Activated T-helper 17 cell treated with anti-CD3 and anti-CD28 coated beads, Interleukin-2, amount 50 U/mL, for 72 hours (primary cell): ENCODE data around the gene ABL2. TPM values are rescaled to one million over a fixed set of nuclear protein-coding genes. Genes with fewer than 3 reads are reported as not detected.

Source experiments
- ATAC-seq: fragments of 150-1000 bp; cut with Tn5 transposase; replicated peaks from 2 replicates; pipeline ENCODE4 v1.10.0; 2021; ENCODE audit warnings: mild to moderate bottlenecking, moderate library complexity
- H3K27ac Mint-ChIP-seq: one replicate; pipeline ENCODE4 v1.8.0; 2022; ENCODE audit warnings: mixed read lengths
- H3K27me3 Mint-ChIP-seq: one replicate; pipeline ENCODE4 v1.8.0; 2022; ENCODE audit warnings: mixed read lengths
- H3K36me3 Mint-ChIP-seq: one replicate; pipeline ENCODE4 v1.8.0; 2022; ENCODE audit warnings: low read depth, mild to moderate bottlenecking, mixed read lengths
- H3K4me1 Mint-ChIP-seq: one replicate; pipeline ENCODE4 v1.8.0; 2022; ENCODE audit warnings: mixed read lengths
- H3K4me3 Mint-ChIP-seq: one replicate; pipeline ENCODE4 v1.8.0; 2022; ENCODE audit warnings: mild to moderate bottlenecking, mixed read lengths
- H3K9me3 Mint-ChIP-seq: one replicate; pipeline ENCODE4 v1.8.0; 2022; ENCODE audit warnings: mixed read lengths
- total RNA-seq, 2 donors: library from RNA; stranded (reverse); gene quantifications; one replicate each; pipeline ENCODE4 v1.2.3, GENCODE V29; 2022

The ABL2 gene
- total RNA-seq, 2 donors from 2014 or later, result 5.2 to 8.2 TPM

- no peaks in the 10 kb centered on the region for H3K9me3 Mint-ChIP-seq
- no peaks in the 10 kb centered on the region for H3K27me3 Mint-ChIP-seq
- peaks cover 40% of the 10 kb centered on the region for H3K36me3 Mint-ChIP-seq
- no peak overlapping the region for H3K4me3 Mint-ChIP-seq
- no peaks in the 10 kb centered on the region for H3K4me1 Mint-ChIP-seq
- H3K27ac Mint-ChIP-seq, result no peak overlapping the region
- peak; percentile 88 for ATAC-seq
Measured at GRCh38 chr1:179121159-179121938, 108.1 kb downstream of the ABL2 start.

DNA sequence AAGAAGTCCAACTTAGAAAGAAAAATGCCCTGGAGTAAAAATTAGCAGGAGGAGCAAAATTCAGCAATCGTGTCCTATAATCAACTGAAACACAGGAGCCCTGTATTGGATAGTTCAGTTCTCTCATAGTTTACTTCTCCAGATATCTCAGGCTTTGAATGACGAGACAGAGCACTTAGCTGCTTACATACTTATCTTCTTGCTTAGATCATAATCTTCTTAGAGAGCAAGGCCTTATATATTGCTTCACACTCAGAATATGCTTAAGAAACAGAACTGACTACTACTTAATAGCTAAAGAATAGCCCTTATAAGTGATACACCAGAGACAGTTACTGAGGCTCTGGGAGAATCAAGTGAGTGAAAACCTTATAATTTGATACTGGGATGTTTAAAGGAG, 108.7 kb downstream of the ABL2 start:
- Mint-ChIP-seq H3K4me3 (no peak overlapping the region), H3K36me3 (peaks cover 44% of the 10 kb centered on the region), H3K9me3 (no peaks in the 10 kb centered on the region), H3K4me1 (no peaks in the 10 kb centered on the region), H3K27me3 (no peaks in the 10 kb centered on the region), H3K27ac (no peak overlapping the region)
- peak; percentile 5 for ATAC-seq

GRCh38 chr1:179119513-179119912, 110.0 kb downstream of the ABL2 start:
- no peak overlapping the region for H3K4me3 Mint-ChIP-seq
- H3K9me3 Mint-ChIP-seq, result no peaks in the 10 kb centered on the region
- H3K4me1 Mint-ChIP-seq, result peaks cover under 1% of the 10 kb centered on the region
- no peak overlapping the region for H3K27ac Mint-ChIP-seq
- H3K36me3 Mint-ChIP-seq, result peaks cover 54% of the 10 kb centered on the region
- ATAC-seq, result no peak
- no peaks in the 10 kb centered on the region for H3K27me3 Mint-ChIP-seq

DNA sequence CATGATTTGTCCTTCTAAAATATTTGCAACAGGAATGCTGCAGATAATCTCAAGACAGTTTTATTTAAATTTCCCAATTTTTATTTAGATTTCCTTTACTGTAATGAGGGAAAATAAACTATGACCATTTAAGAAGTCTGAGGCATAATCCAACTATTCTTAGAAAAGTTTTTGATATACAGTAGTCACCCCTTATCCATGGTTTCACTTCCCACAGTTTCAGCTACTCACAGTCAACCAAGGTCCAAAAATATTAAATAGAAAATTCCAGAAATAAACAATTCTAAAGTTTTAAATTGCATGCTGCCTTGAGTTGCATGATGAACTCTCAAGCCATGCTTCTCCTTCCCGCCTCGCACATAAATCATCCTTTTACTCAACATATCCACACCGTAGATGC, 114.3 kb downstream of the ABL2 start:
- peaks cover 5% of the 10 kb centered on the region for H3K4me1 Mint-ChIP-seq
- no peak overlapping the region for H3K4me3 Mint-ChIP-seq
- H3K9me3 Mint-ChIP-seq, result no peaks in the 10 kb centered on the region
- no peak overlapping the region for H3K27ac Mint-ChIP-seq
- H3K36me3 Mint-ChIP-seq, result peaks cover 79% of the 10 kb centered on the region
- no peaks in the 10 kb centered on the region for H3K27me3 Mint-ChIP-seq
- no peak for ATAC-seq

DNA sequence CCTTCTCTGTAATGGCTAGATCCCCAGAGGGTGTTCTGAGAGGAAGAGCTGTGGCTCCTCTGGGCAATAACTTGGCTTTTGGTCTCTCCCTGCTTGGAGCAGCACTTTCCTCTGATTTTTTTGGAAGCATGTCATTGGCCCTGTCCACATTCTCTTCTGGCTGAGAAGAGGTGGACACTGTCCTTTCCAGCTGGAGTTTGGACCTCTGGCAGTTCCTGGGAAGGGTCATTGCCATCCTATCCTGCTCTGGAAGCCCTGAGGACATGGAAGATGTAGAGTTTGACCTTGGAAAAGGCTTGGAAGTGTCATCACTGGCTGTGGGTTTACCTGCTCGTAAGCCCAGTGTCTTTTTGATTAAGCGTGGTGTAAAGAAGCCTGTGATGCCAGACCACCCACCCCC, 120.8 kb downstream of the ABL2 start:
- Mint-ChIP-seq H3K27ac (no peak overlapping the region), H3K4me3 (no peak overlapping the region), H3K27me3 (no peaks in the 10 kb centered on the region), H3K9me3 (no peaks in the 10 kb centered on the region), H3K4me1 (no peaks in the 10 kb centered on the region), H3K36me3 (peaks cover 50% of the 10 kb centered on the region)
- no peak for ATAC-seq

GRCh38 chr1:179107706-179108629, 121.5 kb downstream of the ABL2 start:
- no peak for ATAC-seq
- Mint-ChIP-seq H3K27ac (no peak overlapping the region), H3K4me3 (no peak overlapping the region), H3K36me3 (peaks cover 45% of the 10 kb centered on the region), H3K27me3 (no peaks in the 10 kb centered on the region), H3K4me1 (no peaks in the 10 kb centered on the region), H3K9me3 (no peaks in the 10 kb centered on the region)

DNA sequence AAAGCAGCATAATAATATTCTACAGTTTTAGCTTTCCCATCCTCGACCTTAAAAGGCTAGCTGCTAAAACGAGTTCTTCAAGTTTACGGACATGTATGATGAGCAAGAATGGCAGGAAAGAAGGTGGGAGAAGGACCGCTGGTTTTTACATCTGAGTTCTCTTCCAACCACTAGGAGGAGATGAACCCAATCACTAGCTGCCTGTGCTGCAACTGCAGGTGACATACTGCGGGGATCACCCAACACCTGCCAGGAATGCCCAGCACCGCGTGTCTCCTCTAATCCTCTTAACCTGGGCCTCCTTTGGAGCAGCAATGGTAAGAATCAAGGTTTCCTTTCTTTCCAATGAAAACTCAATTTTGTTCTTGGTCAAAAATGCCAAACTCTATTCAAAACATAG, 124.1 kb downstream of the ABL2 start:
- ATAC-seq, result no peak

GRCh38 chr1:179104611-179105250, 124.7 kb downstream of the ABL2 start:
- Mint-ChIP-seq H3K27me3 (no peaks in the 10 kb centered on the region), H3K27ac (no peak overlapping the region), H3K4me3 (no peak overlapping the region), H3K9me3 (no peaks in the 10 kb centered on the region), H3K36me3 (peaks cover 21% of the 10 kb centered on the region), H3K4me1 (no peaks in the 10 kb centered on the region)
- ATAC-seq, result no peak

More for the DNA sequence above, 124.1 kb downstream of the ABL2 start:
- Mint-ChIP-seq H3K4me1 (no peaks in the 10 kb centered on the region), H3K27ac (peak overlapping the region; percentile 20), H3K4me3 (no peak overlapping the region), H3K27me3 (no peaks in the 10 kb centered on the region), H3K9me3 (no peaks in the 10 kb centered on the region), H3K36me3 (peaks cover 28% of the 10 kb centered on the region)

DNA sequence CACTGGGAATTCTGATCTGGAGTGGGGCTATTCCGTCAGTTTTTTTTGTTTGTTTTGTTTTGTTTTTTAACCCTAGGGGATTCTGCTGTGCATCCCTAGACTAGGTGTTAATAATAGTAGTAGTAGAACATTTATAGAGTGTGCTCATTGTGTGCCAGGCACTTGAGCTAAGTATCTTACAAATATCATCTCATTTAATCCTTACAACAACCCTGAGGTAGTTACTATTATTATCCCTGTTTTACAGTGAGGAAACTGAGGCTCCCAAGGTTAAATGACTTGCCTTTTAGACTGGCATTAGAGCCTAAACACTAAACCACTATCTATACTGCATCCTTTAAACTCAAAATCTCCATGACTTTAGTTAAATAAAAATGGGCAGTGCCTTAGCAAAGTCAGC, 125.5 kb downstream of the ABL2 start:
- H3K4me3 Mint-ChIP-seq, result no peak overlapping the region
- no peak for ATAC-seq
- no peaks in the 10 kb centered on the region for H3K9me3 Mint-ChIP-seq
- no peaks in the 10 kb centered on the region for H3K4me1 Mint-ChIP-seq
- peaks cover 14% of the 10 kb centered on the region for H3K36me3 Mint-ChIP-seq
- H3K27ac Mint-ChIP-seq, result no peak overlapping the region
- no peaks in the 10 kb centered on the region for H3K27me3 Mint-ChIP-seq

GRCh38 chr1:179101566-179101965, 127.9 kb downstream of the ABL2 start:
- no peaks in the 10 kb centered on the region for H3K9me3 Mint-ChIP-seq
- no peak overlapping the region for H3K4me3 Mint-ChIP-seq
- no peak for ATAC-seq
- H3K27ac Mint-ChIP-seq, result no peak overlapping the region
- no peaks in the 10 kb centered on the region for H3K4me1 Mint-ChIP-seq
- H3K27me3 Mint-ChIP-seq, result no peaks in the 10 kb centered on the region
- peaks cover 8% of the 10 kb centered on the region for H3K36me3 Mint-ChIP-seq

GRCh38 chr1:179099891-179100290, 129.6 kb downstream of the ABL2 start:
- no peak overlapping the region for H3K27ac Mint-ChIP-seq
- no peak for ATAC-seq
- no peak overlapping the region for H3K4me3 Mint-ChIP-seq
- H3K4me1 Mint-ChIP-seq, result no peaks in the 10 kb centered on the region
- peaks cover 25% of the 10 kb centered on the region for H3K36me3 Mint-ChIP-seq
- no peaks in the 10 kb centered on the region for H3K27me3 Mint-ChIP-seq
- H3K9me3 Mint-ChIP-seq, result no peaks in the 10 kb centered on the region

GRCh38 chr1:179095924-179096323, 133.6 kb downstream of the ABL2 start:
- peak overlapping the region; percentile 35 for H3K27ac Mint-ChIP-seq
- peaks cover 55% of the 10 kb centered on the region for H3K36me3 Mint-ChIP-seq
- no peak for ATAC-seq

GRCh38 chr1:179095377-179095776, 134.1 kb downstream of the ABL2 start:
- no peaks in the 10 kb centered on the region for H3K9me3 Mint-ChIP-seq
- ATAC-seq, result no peak
- peaks cover 59% of the 10 kb centered on the region for H3K36me3 Mint-ChIP-seq
- peak overlapping the region; percentile 17 for H3K27ac Mint-ChIP-seq
- H3K27me3 Mint-ChIP-seq, result no peaks in the 10 kb centered on the region
- H3K4me1 Mint-ChIP-seq, result no peaks in the 10 kb centered on the region
- no peak overlapping the region for H3K4me3 Mint-ChIP-seq

More at GRCh38 chr1:179095924-179096323, 133.6 kb downstream of the ABL2 start:
- Mint-ChIP-seq H3K27me3 (no peaks in the 10 kb centered on the region), H3K9me3 (no peaks in the 10 kb centered on the region), H3K4me3 (no peak overlapping the region), H3K4me1 (no peaks in the 10 kb centered on the region)

DNA sequence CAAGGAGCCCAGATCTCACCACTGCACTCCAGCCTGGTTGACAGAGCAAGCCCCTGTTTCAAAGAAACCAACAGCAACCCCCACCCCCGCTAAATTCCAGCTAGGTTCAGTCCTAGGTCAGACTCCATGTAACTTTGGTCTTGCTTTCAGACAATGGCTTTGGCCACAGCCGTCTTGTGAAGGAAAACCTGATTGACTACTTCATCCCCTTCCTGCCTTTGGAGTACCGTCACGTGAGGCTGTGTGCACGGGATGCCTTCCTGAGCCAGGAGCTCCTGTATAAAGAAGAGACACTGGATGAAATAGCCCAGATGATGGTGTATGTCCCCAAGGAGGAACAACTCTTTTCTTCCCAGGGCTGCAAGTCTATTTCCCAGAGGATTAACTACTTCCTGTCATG, 134.7 kb downstream of the ABL2 start:
- H3K36me3 Mint-ChIP-seq, result peaks cover 62% of the 10 kb centered on the region
- ATAC-seq, result no peak
- H3K4me3 Mint-ChIP-seq, result no peak overlapping the region
- H3K27me3 Mint-ChIP-seq, result no peaks in the 10 kb centered on the region
- peak overlapping the region; percentile 17 for H3K27ac Mint-ChIP-seq
- no peaks in the 10 kb centered on the region for H3K9me3 Mint-ChIP-seq
- H3K4me1 Mint-ChIP-seq, result no peaks in the 10 kb centered on the region
